ENCODE results near the gene CPA4.

CPA4 gene

DNA sequence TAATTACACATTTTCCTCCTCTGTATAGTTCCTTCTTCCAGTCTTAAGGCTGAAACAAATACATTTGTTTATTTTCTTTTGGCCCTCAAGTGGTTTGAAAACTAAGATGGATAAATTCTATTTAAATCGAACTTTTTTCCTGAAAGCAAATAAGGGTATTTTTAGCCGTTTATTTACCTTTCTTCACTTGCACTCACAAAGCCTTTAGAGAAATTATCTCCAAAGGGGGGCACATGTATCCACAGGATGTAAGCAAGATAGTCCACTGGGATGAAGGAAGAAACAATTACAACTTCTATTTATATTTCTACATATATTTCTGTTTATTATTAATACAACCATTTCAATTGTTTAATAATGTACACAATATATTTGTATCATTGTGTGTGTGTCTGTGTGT lies 10.2 kb downstream of the CPA4 start:
- TF ChIP-seq, protein P1, sequence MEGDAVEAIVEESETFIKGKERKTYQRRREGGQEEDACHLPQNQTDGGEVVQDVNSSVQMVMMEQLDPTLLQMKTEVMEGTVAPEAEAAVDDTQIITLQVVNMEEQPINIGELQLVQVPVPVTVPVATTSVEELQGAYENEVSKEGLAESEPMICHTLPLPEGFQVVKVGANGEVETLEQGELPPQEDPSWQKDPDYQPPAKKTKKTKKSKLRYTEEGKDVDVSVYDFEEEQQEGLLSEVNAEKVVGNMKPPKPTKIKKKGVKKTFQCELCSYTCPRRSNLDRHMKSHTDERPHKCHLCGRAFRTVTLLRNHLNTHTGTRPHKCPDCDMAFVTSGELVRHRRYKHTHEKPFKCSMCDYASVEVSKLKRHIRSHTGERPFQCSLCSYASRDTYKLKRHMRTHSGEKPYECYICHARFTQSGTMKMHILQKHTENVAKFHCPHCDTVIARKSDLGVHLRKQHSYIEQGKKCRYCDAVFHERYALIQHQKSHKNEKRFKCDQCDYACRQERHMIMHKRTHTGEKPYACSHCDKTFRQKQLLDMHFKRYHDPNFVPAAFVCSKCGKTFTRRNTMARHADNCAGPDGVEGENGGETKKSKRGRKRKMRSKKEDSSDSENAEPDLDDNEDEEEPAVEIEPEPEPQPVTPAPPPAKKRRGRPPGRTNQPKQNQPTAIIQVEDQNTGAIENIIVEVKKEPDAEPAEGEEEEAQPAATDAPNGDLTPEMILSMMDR (conservative IDR thresholded peaks at IDR 0.05; ENCODE audit: control insufficient read depth, insufficient read depth, low read depth, low read length) = no peak
- DNase-seq (ENCODE audit: low read depth) = no peak
- H3K4me3 ChIP-seq (ENCODE audit: control insufficient read depth, low read depth, low read length) = no peak overlapping the region

DNA sequence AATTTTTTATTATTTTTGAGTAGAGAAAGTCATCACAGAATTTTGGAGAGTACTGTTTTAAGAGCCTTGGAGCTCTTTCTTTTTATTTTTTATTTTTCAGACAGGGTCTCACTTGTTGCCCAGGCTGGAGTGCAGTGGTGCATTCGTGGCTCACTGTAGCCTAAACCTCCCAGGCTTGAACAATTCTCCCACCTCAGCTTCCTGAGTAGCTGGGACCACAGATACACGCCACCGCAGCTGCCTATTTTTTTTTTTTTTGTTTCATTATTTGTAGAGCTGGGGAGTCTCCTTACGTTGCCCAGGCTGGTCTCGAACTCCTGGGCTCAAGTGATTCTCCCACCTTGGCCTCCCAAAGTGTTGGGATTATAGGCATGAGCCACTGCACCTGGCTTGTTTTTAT lies 10.6 kb downstream of the CPA4 start:
- no peak for DNase-seq (ENCODE audit: low read depth)
- TF ChIP-seq, protein P1 (conservative IDR thresholded peaks at IDR 0.05; ENCODE audit: control insufficient read depth, insufficient read depth, low read depth, low read length) = no peak
- H3K4me3 ChIP-seq (ENCODE audit: control insufficient read depth, low read depth, low read length) = no peak overlapping the region

DNA sequence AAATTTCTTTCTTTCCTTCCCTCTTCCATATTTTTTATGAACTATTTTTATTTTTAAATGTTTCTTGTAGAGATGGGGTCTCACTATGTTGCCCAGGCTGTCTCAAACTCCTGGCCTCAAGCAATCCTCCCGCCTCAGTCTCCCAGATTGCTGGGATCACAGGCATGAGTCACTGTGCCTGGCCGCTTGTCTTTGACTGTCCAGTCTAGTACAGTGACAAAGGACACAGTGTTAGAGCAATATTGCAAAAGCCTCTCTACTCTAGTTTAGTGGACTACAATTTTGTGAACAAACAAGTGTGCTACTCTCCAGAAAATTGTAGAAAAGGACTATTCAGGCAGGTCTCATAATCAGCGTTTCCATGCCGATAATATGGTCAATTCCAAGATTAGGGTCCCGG lies 11.0 kb downstream of the CPA4 start:
- H3K4me3 ChIP-seq (ENCODE audit: control insufficient read depth, low read depth, low read length) = no peak overlapping the region
- DNase-seq (ENCODE audit: low read depth) = no peak
- TF ChIP-seq, protein P1 (conservative IDR thresholded peaks at IDR 0.05; ENCODE audit: control insufficient read depth, insufficient read depth, low read depth, low read length) = no peak

DNA sequence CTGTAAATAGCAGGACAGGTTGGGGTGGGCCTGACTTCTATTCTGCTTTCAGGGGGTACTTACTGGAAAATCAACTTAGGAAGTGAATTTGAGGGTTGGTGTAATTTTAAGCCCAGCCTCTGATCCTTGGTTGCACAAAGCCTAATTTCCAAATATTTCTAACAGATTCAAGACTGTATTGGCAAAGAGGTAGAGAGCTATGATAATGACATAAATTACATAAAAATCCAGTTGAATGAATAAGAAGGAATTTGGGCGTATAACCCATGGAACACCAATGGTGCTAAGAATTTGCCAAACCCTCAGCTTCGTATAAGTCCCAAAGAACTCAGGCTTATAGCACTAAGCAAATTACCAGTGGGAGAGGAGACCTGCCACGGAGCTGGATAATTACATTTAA lies 11.9 kb downstream of the CPA4 start:
- no peak overlapping the region for H3K4me3 ChIP-seq (ENCODE audit: control insufficient read depth, low read depth, low read length)
- no peak for DNase-seq (ENCODE audit: low read depth)
- TF ChIP-seq, protein P1 (conservative IDR thresholded peaks at IDR 0.05; ENCODE audit: control insufficient read depth, insufficient read depth, low read depth, low read length) = no peak

DNA sequence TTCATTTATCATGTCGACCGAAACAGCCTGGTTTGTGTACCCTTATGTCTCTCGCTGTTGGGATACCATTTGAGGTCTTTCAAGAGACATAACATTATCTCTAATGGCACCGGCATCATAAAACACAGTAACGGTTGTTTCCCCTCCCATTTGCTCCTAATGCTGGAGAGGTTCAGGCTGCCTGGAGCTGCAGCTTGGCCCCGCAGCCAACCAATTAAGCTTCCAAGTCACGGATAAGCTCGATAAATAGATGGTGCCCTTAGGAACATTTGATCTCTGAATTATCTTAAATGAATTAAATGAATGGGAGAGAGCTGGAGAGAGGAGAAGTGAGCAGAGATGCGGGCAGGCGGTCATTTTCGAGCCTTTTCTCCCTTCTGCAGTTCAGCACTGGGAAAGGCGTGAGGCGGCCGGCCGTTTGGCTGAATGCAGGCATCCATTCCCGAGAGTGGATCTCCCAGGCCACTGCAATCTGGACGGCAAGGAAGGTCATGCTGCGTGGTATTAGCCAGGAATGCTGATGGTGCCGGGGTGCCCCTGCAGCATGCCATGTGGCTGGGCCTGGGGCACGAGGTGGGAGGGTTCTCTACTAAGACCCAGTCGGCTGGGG lies 12.6 kb downstream of the CPA4 start:
- TF ChIP-seq, protein P1 (conservative IDR thresholded peaks at IDR 0.05; ENCODE audit: control insufficient read depth, insufficient read depth, low read depth, low read length) = no peak
- DNase-seq (ENCODE audit: low read depth) = no peak
- no peak overlapping the region for H3K4me3 ChIP-seq (ENCODE audit: control insufficient read depth, low read depth, low read length)

DNA sequence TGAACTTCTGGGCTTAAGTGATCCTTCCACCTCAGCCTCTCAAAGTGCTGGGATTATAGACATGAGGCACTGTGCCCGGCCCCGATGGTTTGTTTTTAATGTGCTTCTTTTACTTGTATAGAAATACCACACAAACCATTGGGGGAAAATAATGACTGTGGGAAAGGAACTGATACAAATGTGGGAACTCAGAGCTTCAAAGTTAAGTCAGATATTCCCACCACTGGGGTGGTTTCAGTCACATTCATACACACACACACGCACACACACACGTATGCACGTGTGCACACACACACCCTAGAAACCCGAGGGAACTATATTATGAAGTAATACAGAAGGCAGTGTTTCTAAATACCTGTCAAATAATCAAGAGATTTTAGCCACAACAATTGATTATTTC lies 17.0 kb downstream of the CPA4 start:
- H3K4me3 ChIP-seq (ENCODE audit: control insufficient read depth, low read depth, low read length) = no peak overlapping the region
- TF ChIP-seq, protein P1 (conservative IDR thresholded peaks at IDR 0.05; ENCODE audit: control insufficient read depth, insufficient read depth, low read depth, low read length) = no peak
- no peak for DNase-seq (ENCODE audit: low read depth)

DNA sequence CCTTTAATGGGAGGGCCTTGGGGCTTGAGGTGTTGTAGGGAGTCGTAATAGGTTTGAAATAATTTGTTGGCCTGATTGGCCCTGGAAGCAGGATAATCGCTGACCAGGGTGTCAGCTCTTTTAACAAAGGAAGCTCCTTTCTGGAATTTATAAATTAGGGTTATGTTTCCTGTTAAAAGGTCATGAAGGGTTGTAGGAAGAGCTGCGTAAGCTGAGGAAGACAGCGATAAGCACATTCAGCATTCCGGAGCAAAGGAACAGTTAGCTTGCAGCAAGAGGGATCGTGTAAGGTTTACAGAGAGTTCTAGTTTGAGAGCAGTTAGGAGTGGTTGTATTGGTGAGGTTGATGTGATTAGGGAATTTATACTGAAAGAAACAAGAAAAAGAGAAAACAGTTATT lies 21.3 kb downstream of the CPA4 start:
- DNase-seq (ENCODE audit: low read depth) = no peak

More for the DNA sequence above, 21.3 kb downstream of the CPA4 start:
- TF ChIP-seq, protein P1 (conservative IDR thresholded peaks at IDR 0.05; ENCODE audit: control insufficient read depth, insufficient read depth, low read depth, low read length) = no peak
- no peak overlapping the region for H3K4me3 ChIP-seq (ENCODE audit: control insufficient read depth, low read depth, low read length)
